Measurements from ENCODE around the gene CADPS. TPM values are rescaled to one million over a fixed set of nuclear protein-coding genes. Genes with fewer than 3 reads are reported as not detected.

CADPS gene
- total RNA-seq, 1 donor from 2014 or later = not detected

DNA sequence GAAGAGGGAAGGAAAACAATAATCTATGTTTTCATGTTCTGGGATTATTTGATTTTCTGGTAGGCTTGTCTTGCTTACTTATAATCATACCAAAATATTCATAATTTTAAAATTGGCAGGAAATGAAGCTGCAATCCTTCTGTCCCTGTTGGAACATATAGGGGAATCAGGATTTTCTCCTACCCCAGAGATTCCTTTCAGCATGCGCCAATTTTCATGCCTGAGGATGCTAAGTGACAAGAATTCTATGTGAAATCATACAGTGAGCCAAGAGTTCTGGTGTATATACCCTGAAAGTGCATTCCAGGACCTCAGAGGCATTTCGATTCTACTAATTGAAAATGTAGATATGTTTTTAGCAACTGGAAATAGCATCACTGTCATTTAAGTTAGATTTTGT lies 9.9 kb upstream of the CADPS start:
- H3K4me3 ChIP-seq = no peak overlapping the region
- intact Hi-C loops (cut with DNase I) = no loop called here
- no peaks in the 10 kb centered on the region for H3K9me3 ChIP-seq
- no peak overlapping the region for H3K27ac ChIP-seq
- TF ChIP-seq, protein P1, sequence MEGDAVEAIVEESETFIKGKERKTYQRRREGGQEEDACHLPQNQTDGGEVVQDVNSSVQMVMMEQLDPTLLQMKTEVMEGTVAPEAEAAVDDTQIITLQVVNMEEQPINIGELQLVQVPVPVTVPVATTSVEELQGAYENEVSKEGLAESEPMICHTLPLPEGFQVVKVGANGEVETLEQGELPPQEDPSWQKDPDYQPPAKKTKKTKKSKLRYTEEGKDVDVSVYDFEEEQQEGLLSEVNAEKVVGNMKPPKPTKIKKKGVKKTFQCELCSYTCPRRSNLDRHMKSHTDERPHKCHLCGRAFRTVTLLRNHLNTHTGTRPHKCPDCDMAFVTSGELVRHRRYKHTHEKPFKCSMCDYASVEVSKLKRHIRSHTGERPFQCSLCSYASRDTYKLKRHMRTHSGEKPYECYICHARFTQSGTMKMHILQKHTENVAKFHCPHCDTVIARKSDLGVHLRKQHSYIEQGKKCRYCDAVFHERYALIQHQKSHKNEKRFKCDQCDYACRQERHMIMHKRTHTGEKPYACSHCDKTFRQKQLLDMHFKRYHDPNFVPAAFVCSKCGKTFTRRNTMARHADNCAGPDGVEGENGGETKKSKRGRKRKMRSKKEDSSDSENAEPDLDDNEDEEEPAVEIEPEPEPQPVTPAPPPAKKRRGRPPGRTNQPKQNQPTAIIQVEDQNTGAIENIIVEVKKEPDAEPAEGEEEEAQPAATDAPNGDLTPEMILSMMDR (IDR thresholded peaks at IDR 0.05) = no peak
- H3K27me3 ChIP-seq = no peaks in the 10 kb centered on the region
- no peaks in the 10 kb centered on the region for H3K4me1 ChIP-seq
- H3K36me3 ChIP-seq = no peaks in the 10 kb centered on the region
- DNase-seq (ENCODE audit: low spot score in 2 of 2) = no peak

DNA sequence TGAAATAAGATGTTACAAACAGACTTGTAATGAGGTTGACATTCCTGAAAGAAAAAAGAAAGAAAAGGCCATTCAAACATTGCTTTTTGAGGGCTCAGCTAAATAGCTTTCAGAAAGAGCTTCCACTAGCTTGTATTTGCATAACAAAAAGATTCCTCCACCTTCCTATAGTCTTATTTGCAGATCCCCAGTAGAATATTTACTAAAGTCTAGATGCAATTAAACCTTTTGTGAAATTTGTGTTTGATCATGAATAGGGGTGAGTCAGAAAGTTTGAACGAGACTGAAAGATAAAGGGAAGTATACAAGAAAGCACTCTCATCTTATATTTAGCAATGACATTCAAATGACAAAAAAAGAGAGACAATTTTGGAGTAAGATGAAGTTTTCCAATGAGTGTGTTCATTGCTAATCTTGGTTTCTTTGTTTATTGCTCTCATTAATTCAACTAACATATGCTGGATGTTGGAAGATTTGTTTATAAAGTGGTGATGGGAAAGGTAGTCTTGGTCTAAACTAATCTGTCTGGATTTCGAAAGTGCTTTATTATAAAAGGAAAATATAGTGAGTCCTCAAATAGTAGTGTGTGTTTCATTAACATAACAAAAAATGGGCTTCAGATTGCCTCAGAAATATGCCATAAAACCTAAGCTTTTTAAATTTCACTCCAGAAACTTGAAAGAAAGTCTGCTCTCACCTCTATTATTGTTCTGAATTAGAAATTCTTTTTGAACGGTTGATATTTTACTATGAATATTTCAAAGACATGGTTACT lies 9.1 kb upstream of the CADPS start:
- no peaks in the 10 kb centered on the region for H3K4me1 ChIP-seq
- TF ChIP-seq, protein P1 (IDR thresholded peaks at IDR 0.05) = no peak
- H3K36me3 ChIP-seq = no peaks in the 10 kb centered on the region
- no peak for DNase-seq (ENCODE audit: low spot score in 2 of 2)
- H3K27me3 ChIP-seq = no peaks in the 10 kb centered on the region
- no peaks in the 10 kb centered on the region for H3K9me3 ChIP-seq
- intact Hi-C loops (cut with DNase I) = no loop called here
- no peak overlapping the region for H3K27ac ChIP-seq
- no peak overlapping the region for H3K4me3 ChIP-seq

DNA sequence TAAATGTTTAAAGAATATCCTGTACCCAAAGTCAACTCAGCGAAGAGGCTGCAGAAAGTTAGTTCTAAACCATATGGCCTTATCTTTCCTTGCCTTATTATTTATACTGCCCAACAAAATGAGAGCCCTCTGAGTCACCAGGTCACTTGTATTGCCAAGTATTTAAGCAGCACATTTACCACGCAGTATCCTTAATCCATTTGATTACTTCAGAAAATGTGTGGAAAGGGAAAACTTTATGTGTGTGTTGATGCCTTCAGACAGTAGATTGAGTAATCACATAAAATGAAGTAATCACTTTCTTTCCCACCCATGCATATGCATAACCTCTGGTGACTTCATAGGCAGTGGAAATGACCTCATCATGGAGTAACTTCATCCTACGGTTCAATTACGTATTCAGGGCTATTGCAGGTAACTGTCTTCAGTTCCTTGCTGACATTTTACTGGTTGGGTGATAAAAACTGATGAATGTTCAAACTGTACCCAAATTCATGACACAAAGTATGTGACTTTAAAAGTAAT lies 7.5 kb upstream of the CADPS start:
- Histone ChIP-seq H3K27ac (no peak overlapping the region), H3K4me3 (no peak overlapping the region), H3K36me3 (no peaks in the 10 kb centered on the region), H3K4me1 (no peaks in the 10 kb centered on the region), H3K9me3 (no peaks in the 10 kb centered on the region), H3K27me3 (no peaks in the 10 kb centered on the region)
- intact Hi-C loops (cut with DNase I) = no loop called here
- no peak for DNase-seq (ENCODE audit: low spot score in 2 of 2)
- TF ChIP-seq, protein P1 (IDR thresholded peaks at IDR 0.05) = no peak

DNA sequence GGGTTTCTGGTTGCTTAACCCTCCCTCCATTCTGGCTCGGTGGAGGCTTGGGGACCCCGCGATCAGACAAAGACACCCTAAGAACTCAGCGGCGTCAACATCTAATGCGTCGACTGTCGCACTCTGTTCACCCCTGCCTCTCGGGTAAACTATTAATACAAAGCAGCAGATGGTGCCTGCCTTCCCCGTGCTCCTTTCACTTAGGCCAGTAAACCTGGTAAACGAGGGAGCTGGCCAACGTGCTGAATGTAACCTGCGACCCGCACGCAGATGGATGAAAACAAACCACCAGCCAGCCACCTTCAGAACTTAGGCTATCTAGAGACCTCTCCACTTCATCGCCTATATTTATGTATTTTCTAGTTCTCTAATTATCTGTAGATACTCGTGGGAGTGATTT lies 848 bp upstream of the CADPS start:
- Histone ChIP-seq H3K4me3 (no peak overlapping the region), H3K36me3 (no peaks in the 10 kb centered on the region), H3K4me1 (peaks cover 0 to 4% of the 10 kb centered on the region in 2 donors), H3K27me3 (peaks cover 4% of the 10 kb centered on the region), H3K9me3 (no peaks in the 10 kb centered on the region), H3K27ac (no peak overlapping the region)
- TF ChIP-seq, protein P1 (IDR thresholded peaks at IDR 0.05) = no peak
- intact Hi-C loops (cut with DNase I) = no loop called here
- DNase-seq (ENCODE audit: low spot score in 2 of 2) = no peak

DNA sequence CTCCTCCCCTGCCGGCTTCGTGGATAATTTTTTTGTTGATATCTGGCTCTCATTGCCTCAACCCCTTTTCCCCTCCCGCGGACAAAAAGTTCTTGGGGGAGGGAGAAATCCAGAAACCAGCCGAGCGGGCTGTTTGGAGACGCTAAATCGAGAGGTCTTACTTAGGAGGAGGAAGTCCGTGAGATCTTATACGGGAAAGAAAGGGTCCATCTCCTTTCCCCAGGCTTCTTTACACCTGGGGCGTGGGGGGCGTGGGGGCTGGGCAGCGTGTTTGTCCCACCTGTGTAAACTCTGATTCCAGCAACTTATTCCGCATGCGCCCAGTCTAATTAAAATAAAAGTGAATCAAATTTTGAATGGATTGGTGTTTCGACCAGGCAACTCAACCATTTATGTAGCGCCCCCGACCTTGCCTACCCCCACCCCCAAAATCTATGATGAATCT lies 364 bp upstream of the CADPS start:
- Histone ChIP-seq H3K4me1 (peaks cover 0 to 4% of the 10 kb centered on the region in 2 donors), H3K27me3 (peaks cover 4% of the 10 kb centered on the region), H3K27ac (no peak overlapping the region), H3K9me3 (no peaks in the 10 kb centered on the region), H3K36me3 (no peaks in the 10 kb centered on the region), H3K4me3 (no peak overlapping the region)
- intact Hi-C loops (cut with DNase I) = no loop called here
- no peak for DNase-seq (ENCODE audit: low spot score in 2 of 2)
- TF ChIP-seq, protein P1 (IDR thresholded peaks at IDR 0.05) = no peak
